GM19025 (cell line): ENCODE results near the gene KRT37.
"Not testable (repeated sequence)": the region's sequence is repeated elsewhere in the genome, so short reads cannot be mapped to it uniquely, and the experiment has no call there.

ENCODE experiments used
- ATAC-seq: cut with Tn5 transposase; IDR thresholded peaks from one replicate; pipeline ENCODE4 v1.9.1; 2021; ENCODE audit warnings: mild to moderate bottlenecking, low read depth, moderate library complexity; ENCODE audit not compliant: unreplicated experiment

Gene KRT37

DNA sequence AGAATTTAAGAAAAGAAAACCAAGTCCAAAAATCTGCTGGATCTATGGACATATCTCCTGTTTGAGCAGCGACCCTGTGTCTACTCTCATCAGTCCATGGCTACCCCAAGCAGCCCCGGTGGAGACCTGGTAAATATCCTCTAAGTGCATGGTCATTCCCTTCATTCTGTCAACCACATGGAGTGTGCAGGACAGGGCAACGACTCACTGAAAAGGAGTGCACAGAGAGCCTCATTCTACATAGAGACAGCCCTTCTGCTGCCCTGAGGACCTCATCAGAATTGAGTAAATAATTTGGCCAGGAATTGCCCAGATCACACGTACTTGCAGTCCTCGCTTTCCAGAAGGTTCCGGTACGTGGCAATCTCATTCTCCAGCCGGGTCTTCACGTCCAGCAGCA, 13.4 kb upstream of the KRT37 start:
- no peak for ATAC-seq

DNA sequence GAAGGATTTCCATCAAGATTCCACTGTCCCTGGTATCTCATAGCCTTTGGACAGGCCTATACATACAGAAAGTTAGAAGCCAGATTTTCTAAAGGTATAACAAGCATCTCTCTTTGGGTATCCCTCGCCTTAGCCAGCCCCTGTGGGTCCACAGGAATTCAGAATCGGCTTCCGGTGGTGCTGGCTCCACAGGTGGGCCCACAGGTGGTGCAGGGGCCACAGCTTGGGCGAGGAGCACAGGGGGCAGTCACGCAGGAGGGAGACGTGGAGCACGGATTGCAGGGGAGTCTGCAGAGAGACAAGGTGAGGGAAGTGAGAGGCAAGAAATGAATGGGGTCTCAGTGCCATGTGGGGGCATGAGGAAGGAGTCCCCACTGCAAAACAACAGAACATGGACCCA, 12.9 kb upstream of the KRT37 start:
- no peak for ATAC-seq

DNA sequence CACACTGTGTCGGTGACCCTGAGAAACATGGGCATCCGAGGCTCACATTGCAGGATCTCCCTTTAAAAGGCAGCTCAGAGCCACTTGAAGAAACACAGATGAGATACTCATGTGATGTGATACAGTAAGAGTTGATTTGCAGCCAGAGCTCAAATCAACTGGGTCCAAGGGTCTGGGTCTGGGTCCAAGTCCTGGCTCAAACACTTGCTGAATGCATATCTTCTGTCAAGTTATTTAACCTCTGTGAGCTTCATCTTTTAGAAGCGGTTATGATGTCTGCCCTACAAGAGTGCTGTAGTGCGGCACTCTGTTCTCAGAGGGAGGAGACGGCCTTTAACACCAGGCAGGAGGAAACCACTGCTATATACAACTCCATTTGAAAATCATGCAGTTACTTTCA, 10.0 kb upstream of the KRT37 start:
- no peak for ATAC-seq

DNA sequence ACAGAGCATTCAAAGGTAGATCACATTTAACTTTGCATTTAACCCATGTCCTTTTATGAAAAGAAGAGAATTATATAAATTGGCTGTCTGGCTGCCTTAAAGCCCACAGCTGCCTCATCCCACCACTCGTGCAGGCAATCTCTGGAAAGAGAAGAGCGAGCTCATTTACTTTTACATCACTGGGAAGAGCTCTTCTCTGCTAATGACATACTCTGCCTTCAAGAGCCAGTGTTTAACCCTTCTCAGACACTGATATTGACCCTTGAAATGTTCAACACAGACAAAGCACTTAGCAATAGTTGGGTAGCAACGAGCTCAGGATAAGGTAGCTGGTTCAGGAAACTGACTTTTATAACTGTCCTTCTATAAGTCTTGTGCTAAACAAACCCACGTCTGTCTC, 9.6 kb upstream of the KRT37 start:
- ATAC-seq: no peak

DNA sequence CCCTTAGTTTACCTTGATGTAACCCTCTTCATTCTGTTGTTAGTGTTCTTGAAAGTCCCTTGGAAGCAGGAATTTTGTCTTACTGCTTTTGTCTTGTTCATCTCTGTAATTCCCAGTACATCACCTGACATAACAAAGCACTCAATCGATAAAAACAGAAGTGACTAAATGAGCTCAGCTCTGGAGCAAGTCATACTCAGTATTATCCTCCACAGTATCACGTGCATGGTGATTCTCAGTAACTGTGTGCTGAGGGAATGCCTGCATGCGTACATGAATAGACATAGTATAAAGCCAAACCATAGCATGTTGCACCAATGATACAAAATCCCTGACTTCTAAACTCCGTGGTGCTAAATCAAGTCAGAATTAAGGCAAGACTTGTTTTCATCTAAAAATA, 9.2 kb upstream of the KRT37 start:
- no peak for ATAC-seq

DNA sequence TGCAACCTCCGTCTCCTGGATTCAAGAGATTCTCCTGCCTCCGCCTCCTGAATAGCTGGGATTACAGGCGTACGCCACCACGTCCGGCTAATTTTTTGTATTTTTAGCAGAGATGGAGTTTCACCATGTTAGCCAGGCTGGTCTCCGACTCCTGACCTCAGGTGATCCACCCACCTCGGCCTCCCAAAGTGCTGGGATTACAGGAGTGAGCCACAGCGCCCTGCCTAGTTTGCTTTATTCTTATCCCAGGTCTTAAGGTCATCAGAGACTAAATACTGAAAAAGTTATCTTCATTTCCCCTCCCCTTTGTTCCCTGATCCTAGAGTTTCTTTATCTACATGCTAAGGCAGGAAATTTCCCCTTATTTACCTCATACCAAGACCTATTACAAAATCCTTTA, 6.0 kb upstream of the KRT37 start:
- ATAC-seq: not testable (repeated sequence)

DNA sequence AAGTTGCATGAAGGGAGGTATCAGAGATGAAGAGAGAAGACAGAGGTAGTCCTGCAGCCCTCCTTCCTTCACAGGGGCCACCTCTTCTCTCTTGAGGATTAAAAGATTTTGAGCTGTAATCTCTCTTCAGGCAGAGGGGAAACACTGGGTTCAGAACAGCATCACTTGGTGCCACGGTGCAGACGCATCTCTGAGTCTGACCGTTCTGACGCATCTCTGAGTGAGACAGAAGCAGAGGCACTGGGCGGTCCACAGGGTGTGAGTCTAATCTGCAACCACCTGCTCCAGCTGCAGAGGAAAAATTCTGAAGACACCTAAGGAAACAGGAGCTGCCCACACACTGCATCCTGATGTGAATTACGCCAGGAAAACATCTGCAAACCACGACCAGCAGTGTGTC, 5.3 kb upstream of the KRT37 start:
- no peak for ATAC-seq

DNA sequence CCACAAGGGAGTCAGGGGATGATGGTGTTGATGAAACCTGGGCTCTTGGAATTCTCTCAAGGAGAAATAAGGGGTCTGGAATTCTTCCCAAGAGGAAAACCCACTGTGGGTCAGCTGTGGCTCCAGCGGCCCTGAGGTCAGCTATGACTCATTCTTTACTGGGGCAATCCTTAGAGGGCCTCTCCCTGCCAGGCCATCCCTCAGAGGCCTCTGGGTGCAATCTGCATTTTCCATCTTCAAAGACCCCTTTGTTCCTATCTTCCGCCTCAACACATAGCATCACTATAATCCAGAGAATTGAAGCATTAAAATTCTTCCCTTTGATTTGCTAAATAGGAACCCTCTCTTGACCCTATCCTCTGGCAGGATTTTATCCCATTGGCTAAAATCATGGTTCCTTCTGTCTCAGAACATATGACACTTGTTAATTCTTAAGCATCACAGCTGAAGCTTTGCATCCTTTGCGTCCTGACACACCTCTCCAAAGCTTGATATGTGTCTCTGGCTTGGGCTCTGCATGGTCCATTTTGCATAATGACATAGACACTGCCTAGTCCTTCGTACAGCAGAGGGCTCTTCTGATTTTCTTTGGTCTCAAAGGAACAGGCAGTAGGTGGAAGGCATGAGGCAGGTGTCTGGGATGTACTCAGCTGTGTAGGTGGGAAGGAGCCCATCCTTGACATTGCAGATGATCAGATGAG, 4.4 kb upstream of the KRT37 start:
- no peak for ATAC-seq

DNA sequence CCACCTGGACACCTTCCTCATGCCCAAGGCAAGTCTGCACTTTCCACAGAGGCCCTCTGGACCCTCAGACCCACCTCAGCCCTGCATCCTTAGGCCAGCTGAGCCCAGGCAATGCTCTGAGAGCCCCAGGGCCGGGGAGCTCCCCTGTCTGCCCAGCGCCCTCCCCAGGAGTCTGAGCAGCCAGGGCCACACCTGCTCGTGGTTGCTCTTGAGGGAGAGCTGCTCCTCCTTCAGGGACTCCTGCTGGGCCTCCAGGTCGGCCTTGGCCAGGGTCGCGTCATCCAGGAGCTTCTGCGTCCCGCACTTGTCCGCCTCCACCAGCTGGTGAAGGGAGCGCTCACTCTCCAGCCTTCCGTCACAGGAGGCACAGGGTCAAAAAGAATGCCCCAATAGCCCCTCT, 1.8 kb downstream of the KRT37 start:
- not testable (repeated sequence) for ATAC-seq

DNA sequence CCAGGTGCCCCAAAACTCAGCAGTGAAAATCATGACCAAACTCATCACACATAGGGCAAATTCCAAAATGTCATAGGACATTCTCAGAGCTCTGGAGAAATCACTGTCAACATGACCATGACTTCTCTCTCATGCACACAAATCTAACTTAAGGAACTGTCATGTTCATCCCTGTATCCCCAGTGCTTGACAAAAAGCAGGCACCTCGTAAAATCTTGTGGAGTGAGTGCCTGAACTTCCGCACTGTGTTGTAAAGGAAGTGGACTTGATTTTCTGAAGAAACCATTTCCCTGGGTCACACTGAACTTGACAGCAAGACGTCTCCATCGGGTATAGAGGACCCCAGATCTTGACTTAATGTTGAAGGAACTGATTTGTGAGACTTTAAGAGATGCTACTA, 2.8 kb downstream of the KRT37 start:
- ATAC-seq: no peak

DNA sequence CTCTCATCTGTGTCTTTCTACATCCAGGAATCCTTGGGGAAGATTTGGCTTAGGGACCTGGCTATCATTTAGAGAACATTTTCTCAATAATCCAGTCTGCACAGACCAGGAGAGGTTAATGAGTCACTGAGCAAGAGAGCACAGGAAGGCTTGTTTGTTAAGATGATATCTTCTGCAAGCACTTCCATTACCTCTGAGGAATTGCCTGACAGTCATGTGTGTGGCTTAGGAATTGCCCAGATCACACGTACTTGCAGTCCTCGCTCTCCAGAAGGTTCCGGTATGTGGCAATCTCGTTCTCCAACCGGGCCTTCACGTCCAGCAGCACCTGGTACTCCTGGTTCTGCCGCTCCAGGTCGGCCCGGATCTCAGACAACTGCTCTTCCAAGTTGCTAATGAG, 3.3 kb downstream of the KRT37 start:
- no peak for ATAC-seq

DNA sequence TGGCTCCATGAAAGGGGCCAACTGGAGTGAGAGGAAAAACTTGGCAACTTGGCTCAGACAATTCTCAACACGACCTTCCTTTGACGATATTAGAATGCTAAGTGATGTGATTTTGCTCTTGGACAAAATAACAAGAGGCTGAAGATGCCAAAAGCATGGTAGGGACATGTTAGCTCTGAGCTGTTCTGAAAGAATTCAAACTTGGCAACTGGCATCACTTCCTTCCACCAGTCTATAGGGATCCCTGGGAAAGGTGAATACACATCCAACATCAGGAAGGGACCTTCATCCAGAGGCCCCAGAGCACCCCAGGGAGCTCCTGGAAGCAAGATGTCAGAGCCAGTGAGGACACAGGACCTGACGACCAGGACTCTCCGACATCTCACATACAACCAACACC, 4.3 kb downstream of the KRT37 start:
- no peak for ATAC-seq

DNA sequence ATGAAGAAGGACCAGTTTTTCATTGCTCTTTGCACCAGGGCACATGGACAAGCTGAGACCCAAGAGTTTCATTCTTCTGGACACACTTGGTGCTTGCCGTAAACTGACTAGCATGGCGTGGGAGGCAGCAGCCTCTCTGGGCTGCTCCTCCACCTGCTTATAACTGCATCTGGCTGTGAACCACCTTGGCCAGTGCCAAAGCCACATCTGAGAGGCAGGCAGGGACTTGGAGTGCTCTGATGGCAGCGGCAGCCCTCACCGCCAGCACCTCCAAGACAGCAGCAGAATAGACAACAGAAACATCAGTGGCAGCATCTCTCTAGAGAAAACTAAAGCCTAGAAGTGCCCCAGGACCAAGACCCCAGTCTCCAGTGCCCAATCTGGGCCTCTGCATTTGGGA, 4.7 kb downstream of the KRT37 start:
- ATAC-seq: no peak

DNA sequence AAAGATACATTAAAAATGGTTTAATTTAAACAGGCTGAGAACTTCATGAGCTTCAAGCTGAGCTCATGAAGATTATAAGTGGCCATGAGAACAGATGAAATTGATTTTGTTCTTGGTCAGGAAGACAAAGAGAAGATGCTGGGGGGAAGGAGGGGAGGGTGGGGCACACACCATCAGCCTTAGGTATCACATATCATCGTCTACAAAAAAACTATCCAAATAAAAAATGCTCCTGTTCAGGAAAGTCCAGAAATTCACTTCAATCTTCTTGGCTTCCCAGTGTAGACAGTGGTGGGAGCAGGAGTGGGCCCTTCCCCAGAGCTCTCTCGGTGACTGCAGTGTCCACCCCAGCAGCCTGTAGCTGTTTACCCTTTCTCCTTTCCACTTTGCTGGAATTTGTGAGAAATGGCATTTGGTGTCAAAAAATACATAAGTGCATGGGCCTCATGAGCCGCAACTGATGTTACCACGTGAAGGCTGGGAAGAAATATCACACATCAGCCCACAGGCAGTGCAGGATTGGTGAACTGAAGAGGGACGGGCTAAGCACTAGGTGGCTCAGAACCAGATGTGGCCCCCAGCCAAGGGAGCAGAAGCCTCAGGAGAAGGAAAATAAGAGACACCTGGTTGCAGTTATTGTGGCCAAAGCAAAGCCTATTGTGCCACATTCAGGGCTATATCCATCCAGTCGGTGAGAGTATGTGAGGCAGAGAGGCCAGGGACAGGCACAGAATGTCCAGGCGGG, 6.1 kb downstream of the KRT37 start:
- no peak for ATAC-seq

DNA sequence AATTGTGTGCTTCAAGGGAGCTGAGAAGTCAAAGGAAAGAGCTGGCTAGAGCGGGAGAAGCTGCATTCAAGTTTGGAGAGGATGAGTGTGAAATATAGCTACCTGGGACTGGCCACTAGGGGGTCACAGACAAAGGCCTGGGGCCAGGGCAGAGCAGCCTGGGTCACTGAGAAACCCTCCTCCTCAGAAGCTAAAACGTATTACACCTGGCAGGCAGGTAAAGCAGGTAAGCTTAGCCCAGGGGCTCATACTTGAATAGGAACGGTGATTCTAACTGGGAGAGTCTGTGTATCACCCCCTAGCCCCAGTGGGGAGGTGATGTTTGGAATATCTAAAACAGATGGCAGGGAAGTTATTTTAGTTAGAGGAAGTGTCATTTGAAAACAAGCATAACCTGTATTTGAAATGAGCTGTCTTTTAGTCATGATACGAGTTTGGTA, 6.8 kb downstream of the KRT37 start:
- no peak for ATAC-seq

DNA sequence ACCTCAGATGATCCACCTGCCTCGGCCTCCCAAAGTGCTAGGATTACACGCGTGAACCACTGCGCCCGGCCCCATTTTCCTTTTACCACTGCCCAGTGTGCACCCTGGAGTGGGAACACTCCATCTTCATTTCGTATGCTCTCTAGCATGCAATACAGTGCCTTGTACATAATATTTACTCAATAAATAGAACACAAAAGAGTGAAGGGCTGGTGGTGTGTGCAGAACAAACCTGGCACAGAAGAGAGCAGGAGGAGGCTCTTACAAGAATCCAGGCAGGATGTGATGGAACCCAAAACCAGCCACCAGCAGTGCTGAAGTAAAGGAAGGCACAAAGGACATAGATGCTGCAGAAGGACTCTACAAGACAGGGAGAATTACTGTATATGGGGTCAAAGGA, 7.3 kb downstream of the KRT37 start:
- no peak for ATAC-seq

DNA sequence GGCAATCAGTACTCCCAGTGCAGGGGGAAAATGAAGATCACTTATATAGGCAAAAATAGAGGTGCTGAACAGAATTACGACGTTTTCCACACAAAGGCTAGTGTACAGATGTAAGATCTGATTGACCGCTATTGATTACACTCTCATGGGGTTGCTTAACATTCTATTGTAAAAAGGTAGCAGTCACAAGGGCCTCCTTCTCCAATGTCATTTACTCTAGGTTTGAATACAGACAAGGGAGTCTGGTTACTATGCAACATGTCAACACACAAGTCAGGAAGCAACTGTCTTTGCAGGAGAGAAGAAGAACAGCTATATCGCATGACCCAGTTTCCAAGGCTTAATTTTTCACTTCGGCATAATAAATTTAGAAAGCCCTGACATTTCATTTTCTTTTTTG, 7.9 kb downstream of the KRT37 start:
- ATAC-seq: no peak

DNA sequence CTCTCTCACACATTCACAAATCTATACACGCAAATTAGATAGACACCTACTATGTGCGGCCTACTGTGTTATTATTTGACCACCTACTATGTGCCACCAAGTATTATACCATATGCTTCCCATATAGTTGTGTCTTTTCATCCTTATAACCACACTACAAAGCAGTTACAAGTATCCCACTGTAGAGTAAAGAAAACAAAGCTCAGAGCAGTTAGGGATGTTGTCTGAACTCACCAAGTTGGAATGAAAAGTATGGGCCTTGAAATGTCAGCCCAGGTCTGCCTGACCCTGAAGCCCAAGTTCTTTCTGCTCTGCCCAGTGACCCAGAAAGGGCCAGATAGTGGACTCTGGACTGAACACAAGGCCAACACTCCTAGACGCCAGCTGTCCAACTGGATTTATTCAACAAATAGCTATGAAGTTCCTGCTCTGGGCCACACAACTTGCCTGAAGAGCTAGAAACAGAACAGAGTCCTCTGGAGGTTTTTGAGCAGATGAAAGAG, 8.5 kb downstream of the KRT37 start:
- ATAC-seq: no peak

DNA sequence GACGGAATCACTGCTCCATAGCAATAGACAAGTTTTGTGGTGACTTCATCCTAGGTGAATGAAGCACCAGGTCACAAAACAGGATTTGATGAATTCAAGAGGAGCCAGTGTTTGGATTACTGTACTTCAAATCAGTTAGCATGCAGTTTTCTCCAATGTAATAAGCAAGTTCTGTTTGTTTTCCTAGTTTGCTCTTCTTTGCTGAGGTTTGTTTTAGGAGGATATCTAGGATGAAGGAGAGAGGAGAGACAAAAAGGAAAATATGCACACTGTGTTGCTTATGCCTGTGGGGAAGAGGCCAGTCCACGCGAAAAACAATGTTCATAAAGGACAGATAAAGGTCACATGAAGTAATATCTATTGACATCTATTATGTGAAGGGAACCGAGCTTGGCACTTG, 9.0 kb downstream of the KRT37 start:
- no peak for ATAC-seq

DNA sequence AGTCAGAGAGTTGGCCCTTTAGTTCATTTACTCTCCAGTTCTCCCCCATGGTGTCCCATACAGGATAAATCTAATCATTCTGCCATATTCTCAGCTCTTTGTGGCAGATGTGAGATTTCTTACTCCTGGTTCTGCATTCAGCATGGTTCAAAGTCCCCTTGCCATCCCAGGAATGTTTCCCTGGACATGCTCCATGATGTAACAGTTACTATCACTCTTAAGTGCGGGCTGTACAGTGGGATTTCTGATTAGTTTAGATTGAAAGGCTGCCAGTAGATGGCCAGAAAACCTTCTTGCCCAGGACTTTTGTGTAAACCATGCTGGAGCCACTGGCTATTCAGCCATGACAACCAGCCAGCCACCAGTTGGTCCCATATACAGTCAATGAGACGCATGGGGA, 10.4 kb downstream of the KRT37 start:
- ATAC-seq: no peak

DNA sequence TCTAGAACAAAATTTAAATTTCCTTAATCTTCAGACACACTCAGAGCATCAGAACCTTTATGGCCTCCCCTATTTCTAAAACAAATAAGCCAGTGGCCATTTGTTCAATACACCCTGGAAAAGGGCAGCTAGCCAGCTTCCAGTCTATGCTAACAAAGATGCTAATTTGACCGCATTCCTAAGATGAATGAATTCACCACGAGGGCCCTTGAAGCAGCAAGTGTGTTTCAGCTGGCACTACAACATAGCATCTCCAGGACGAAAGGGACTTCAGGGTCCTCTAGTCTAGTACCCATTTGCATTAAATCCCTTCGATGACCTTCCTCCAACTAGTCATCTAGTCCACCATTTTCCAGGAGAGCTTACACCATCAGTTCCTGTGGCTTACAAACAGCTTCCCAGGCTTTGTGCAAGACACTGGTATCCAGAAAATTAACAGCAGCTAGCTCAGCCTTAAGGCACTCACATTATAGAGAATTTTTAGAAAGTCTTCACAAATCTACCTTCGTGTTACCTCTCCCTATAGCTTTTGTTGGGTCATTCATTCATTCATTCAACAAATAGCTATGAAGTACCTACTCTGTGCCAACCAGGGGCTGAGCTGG, 10.9 kb downstream of the KRT37 start:
- ATAC-seq: no peak
